ENCODE data around the gene CADPS2. TPM values are rescaled to one million over a fixed set of nuclear protein-coding genes. Genes with fewer than 3 reads are reported as not detected.

Gene CADPS2
- total RNA-seq, 8 experiments from 2014 or later, result 1.3 to 89.1 (median 3.1) TPM

GRCh38 chr7:122492007-122492406 is 394.3 kb downstream of the CADPS2 start:
- in situ Hi-C loops (cut with MboI; ENCODE audit: low pct_unique_long_range_greater_than_20kb in 2 of 9, low sequenced_read_pairs in 9 of 9, unreplicated experiment in 9 of 9), result no loop called here
- no peak for ATAC-seq (replicated peaks in 6 of 8)
- H3K4me1 ChIP-seq (replicated peaks in 1 of 2), result no peaks in the 10 kb centered on the region
- H3K27ac ChIP-seq, result no peak overlapping the region
- H3K4me3 ChIP-seq, result no peak overlapping the region
- WGBS, 10 experiments, result 78 to 100% (median 94%) methylated on average over 2 to 6 of the region's 6 CpGs; no CpG with 5 or more reads in 1 of the 10 experiments

GRCh38 chr7:122488241-122488640 is 398.0 kb downstream of the CADPS2 start:
- WGBS, 10 experiments, result 33 to 93% (median 72%) methylated on average over 1 to 3 of the region's 3 CpGs; no CpG with 5 or more reads in 2 of the 10 experiments

GRCh38 chr7:122487131-122487530 is 399.1 kb downstream of the CADPS2 start:
- H3K4me3 ChIP-seq, result no peak overlapping the region
- H3K4me1 ChIP-seq (replicated peaks in 1 of 2), result no peaks in the 10 kb centered on the region
- in situ Hi-C loops (cut with MboI; ENCODE audit: low pct_unique_long_range_greater_than_20kb in 2 of 9, low sequenced_read_pairs in 9 of 9, unreplicated experiment in 9 of 9), result no loop called here
- H3K27ac ChIP-seq, result no peak overlapping the region
- WGBS, 10 experiments, result 7 to 100% (median 64%) methylated on average over 1 to 5 of the region's 5 CpGs; no CpG with 5 or more reads in 2 of the 10 experiments
- no peak for ATAC-seq (replicated peaks in 6 of 8)

More at GRCh38 chr7:122488241-122488640, 398.0 kb downstream of the CADPS2 start:
- in situ Hi-C loops (cut with MboI; ENCODE audit: low pct_unique_long_range_greater_than_20kb in 2 of 9, low sequenced_read_pairs in 9 of 9, unreplicated experiment in 9 of 9), result no loop called here
- no peak for ATAC-seq (replicated peaks in 6 of 8)
- no peak overlapping the region for H3K27ac ChIP-seq
- no peak overlapping the region for H3K4me3 ChIP-seq
- no peaks in the 10 kb centered on the region for H3K4me1 ChIP-seq (replicated peaks in 1 of 2)

DNA sequence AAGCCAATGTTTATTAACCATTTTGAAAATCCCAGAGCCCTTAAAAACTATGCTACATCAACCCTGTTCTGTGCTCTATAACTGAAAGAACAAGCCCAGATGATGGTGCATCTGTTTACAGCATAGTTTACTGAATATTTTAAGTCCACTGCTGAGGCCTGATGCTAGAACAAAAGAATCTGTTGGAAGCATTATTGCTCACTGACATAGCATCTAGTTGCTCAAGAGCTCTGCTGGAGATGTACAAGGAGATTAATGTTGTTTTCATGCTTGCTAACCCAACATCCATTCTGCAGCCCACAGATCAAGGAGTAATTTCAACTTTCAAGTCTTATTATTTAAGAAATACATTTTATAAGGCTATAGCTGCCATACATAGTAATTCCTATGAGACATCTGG is 400.4 kb downstream of the CADPS2 start:
- no peak overlapping the region for H3K4me3 ChIP-seq
- H3K4me1 ChIP-seq (replicated peaks in 1 of 2), result no peaks in the 10 kb centered on the region
- in situ Hi-C loops (cut with MboI; ENCODE audit: low pct_unique_long_range_greater_than_20kb in 2 of 9, low sequenced_read_pairs in 9 of 9, unreplicated experiment in 9 of 9), result no loop called here
- H3K27ac ChIP-seq, result no peak overlapping the region
- ATAC-seq (replicated peaks in 6 of 8), result no peak

GRCh38 chr7:122482212-122482611 is 404.0 kb downstream of the CADPS2 start:
- 54 to 100% (median 97%) methylated on average over 2 to 4 of the region's 4 CpGs; no CpG with 5 or more reads in 2 of the 10 experiments for WGBS, 10 experiments
- Histone ChIP-seq H3K4me3 (no peak overlapping the region), H3K27ac (no peak overlapping the region), H3K4me1 (replicated peaks in 1 of 2) (no peaks in the 10 kb centered on the region)
- in situ Hi-C loops (cut with MboI; ENCODE audit: low pct_unique_long_range_greater_than_20kb in 2 of 9, low sequenced_read_pairs in 9 of 9, unreplicated experiment in 9 of 9), result no loop called here
- no peak for ATAC-seq (replicated peaks in 6 of 8)

DNA sequence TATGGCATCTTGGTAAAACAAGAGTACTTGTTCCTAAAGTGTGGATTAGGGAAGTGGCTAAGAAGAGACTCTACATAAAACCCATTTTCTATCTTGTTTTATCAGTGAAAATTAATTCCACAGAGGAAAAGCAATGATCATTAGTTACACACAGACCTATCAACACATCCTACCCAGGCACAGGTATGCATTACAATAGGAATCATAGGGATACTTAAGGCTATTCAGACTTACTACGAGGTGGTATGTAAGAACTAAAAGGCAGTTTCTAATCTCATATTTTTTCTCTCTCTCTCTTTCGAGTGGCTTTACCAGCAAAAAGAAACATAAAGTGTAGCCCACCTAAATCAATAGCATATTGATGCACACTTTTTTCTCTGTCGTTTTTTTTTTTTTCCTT is 415.4 kb downstream of the CADPS2 start:
- peaks cover 19 to 30% of the 10 kb centered on the region in 2 donors for H3K4me1 ChIP-seq (replicated peaks in 1 of 2)
- no peak for ATAC-seq (replicated peaks in 6 of 8)
- WGBS, 10 experiments, result 3 to 80% (median 60%) methylated on average over 1 to 3 of the region's 3 CpGs
- in situ Hi-C loops (cut with MboI; ENCODE audit: low pct_unique_long_range_greater_than_20kb in 2 of 9, low sequenced_read_pairs in 9 of 9, unreplicated experiment in 9 of 9), result no loop called here
- H3K27ac ChIP-seq, result no peak overlapping the region
- H3K4me3 ChIP-seq, result no peak overlapping the region

- 0 to 56% (median 33%) methylated on average over 1 to 2 of the region's 2 CpGs; no CpG with 5 or more reads in 1 of the 10 experiments for WGBS, 10 experiments
- H3K4me3 ChIP-seq, result no peak overlapping the region
- no peak overlapping the region for H3K27ac ChIP-seq
- ATAC-seq (replicated peaks in 6 of 8), result peak in 1 of 8 experiments; percentile 64
- in situ Hi-C loops (cut with MboI; ENCODE audit: low pct_unique_long_range_greater_than_20kb in 2 of 9, low sequenced_read_pairs in 9 of 9, unreplicated experiment in 9 of 9), result no loop called here
- peaks cover 13 to 20% of the 10 kb centered on the region in 2 donors for H3K4me1 ChIP-seq (replicated peaks in 1 of 2)
These were observed 417.3 kb downstream of the CADPS2 start for GRCh38 chr7:122468945-122469344.

GRCh38 chr7:122467661-122468449 is 418.4 kb downstream of the CADPS2 start:
- Histone ChIP-seq H3K4me3 (no peak overlapping the region), H3K4me1 (replicated peaks in 1 of 2) (peaks cover 13 to 20% of the 10 kb centered on the region in 2 donors), H3K27ac (no peak overlapping the region)
- in situ Hi-C loops (cut with MboI; ENCODE audit: low pct_unique_long_range_greater_than_20kb in 2 of 9, low sequenced_read_pairs in 9 of 9, unreplicated experiment in 9 of 9), result no loop called here
- peak in 4 of 8 experiments; percentile 39 to 53 (median 41) for ATAC-seq (replicated peaks in 6 of 8)
- 15 to 78% (median 22%) methylated on average over 1 to 4 of the region's 4 CpGs for WGBS, 10 experiments

GRCh38 chr7:122465296-122465695 is 421.0 kb downstream of the CADPS2 start:
- in situ Hi-C loops (cut with MboI; ENCODE audit: low pct_unique_long_range_greater_than_20kb in 2 of 9, low sequenced_read_pairs in 9 of 9, unreplicated experiment in 9 of 9), result no loop called here
- ATAC-seq (replicated peaks in 6 of 8), result no peak
- Histone ChIP-seq H3K27ac (no peak overlapping the region), H3K4me3 (no peak overlapping the region), H3K4me1 (replicated peaks in 1 of 2) (peaks cover 13 to 20% of the 10 kb centered on the region in 2 donors)
- 36 to 100% (median 92%) methylated on average over 1 to 7 of the region's 7 CpGs; no CpG with 5 or more reads in 2 of the 10 experiments for WGBS, 10 experiments

- WGBS, 10 experiments, result 0 to 100% (median 67%) methylated on average over 1 of the region's 1 CpG; no CpG with 5 or more reads in 5 of the 10 experiments
- Histone ChIP-seq H3K4me1 (replicated peaks in 1 of 2) (peaks cover 4 to 12% of the 10 kb centered on the region in 2 donors), H3K4me3 (no peak overlapping the region), H3K27ac (no peak overlapping the region)
- no peak for ATAC-seq (replicated peaks in 6 of 8)
- in situ Hi-C loops (cut with MboI; ENCODE audit: low pct_unique_long_range_greater_than_20kb in 2 of 9, low sequenced_read_pairs in 9 of 9, unreplicated experiment in 9 of 9), result no loop called here
These were observed 422.6 kb downstream of the CADPS2 start for GRCh38 chr7:122463631-122464030.

- Histone ChIP-seq H3K4me3 (no peak overlapping the region), H3K27ac (no peak overlapping the region), H3K4me1 (replicated peaks in 1 of 2) (no peaks in the 10 kb centered on the region)
- in situ Hi-C loops (cut with MboI; ENCODE audit: low pct_unique_long_range_greater_than_20kb in 2 of 9, low sequenced_read_pairs in 9 of 9, unreplicated experiment in 9 of 9), result no loop called here
- no peak for ATAC-seq (replicated peaks in 6 of 8)
- 10 to 100% (median 86%) methylated on average over 1 to 2 of the region's 2 CpGs for WGBS, 10 experiments
These were observed 425.3 kb downstream of the CADPS2 start for GRCh38 chr7:122460936-122461335.

DNA sequence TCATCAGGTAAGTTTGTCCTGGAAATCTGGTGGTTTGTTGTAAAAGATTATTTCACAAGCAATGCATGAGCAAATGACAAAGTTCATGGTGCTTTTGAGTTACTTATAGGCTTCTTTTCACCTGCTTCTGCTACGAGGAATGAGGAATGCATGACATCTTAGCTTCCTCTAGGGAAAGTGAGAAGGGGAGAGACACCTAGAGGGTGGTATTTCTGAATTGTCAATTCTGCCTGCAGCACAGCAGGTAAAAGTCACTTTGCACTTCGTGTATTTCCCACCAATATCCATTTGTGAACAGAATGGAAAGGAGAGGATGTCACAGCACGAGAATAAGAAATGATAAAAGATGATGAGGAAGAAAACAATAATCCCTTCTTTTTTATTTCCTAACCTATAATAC is 428.3 kb downstream of the CADPS2 start:
- Histone ChIP-seq H3K4me1 (replicated peaks in 1 of 2) (peaks cover 0 to 4% of the 10 kb centered on the region in 2 donors), H3K4me3 (no peak overlapping the region), H3K27ac (no peak overlapping the region)
- ATAC-seq (replicated peaks in 6 of 8), result no peak
- WGBS, 10 experiments, result 0 to 43% (median 26%) methylated on average over 1 to 3 of the region's 3 CpGs; no CpG with 5 or more reads in 2 of the 10 experiments
- in situ Hi-C loops (cut with MboI; ENCODE audit: low pct_unique_long_range_greater_than_20kb in 2 of 9, low sequenced_read_pairs in 9 of 9, unreplicated experiment in 9 of 9), result no loop called here

- no peak for ATAC-seq (replicated peaks in 6 of 8)
- Histone ChIP-seq H3K27ac (no peak overlapping the region), H3K4me3 (no peak overlapping the region), H3K4me1 (replicated peaks in 1 of 2) (peaks cover 0 to 4% of the 10 kb centered on the region in 2 donors)
- WGBS, 10 experiments, result 45 to 100% (median 86%) methylated on average over 1 to 3 of the region's 3 CpGs; no CpG with 5 or more reads in 2 of the 10 experiments
- in situ Hi-C loops (cut with MboI; ENCODE audit: low pct_unique_long_range_greater_than_20kb in 2 of 9, low sequenced_read_pairs in 9 of 9, unreplicated experiment in 9 of 9), result no loop called here
These were observed 428.9 kb downstream of the CADPS2 start for GRCh38 chr7:122457325-122457724.
